ENCODE data around the gene COL23A1.

DNA sequence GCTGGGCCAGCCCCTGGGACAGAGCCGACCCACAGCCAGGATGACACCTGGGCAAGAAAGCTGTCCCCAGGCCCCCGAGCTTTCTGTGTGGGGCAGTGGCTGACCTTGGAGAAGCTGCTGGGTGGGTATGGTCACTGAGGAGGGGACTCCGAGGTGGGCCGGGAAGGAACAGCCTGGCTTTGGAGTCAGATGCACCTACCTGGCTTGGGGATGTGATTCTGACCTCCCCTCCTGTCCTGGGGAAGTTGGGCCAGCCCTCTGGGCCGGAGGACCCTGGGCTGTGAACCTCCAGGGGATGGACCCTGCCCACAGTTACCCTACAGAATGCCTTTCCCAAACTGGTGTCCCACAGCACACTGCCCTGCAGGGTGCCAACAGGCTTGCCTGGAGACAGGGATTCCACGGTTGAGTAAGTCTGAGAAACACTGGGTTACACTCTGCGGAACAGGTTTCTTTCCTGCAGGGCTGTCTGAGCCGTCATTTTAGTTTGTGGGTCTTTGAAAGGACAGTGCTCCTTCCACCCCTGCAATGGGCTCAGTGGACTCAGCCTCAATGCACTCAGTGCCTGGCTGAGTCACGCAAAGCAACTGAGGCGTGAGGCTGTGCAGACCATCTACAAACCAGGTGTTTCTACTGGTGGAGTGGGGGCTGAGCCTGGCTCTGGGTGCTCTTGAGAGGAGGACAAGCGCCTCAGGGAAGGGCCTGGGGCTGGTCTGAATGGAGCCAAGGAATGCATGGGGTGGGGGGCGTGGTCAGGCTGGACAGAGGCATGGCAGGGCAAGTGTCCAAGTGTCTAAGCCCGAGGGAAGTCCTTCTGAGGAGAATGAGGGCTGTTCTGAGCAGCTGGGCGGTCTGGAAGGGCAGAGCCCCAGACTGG lies 316.3 kb downstream of the COL23A1 start:
- TF ChIP-seq POLR2A (IDR thresholded peaks at IDR 0.05; ENCODE audit: low read length), result no peak
- no peak for TF ChIP-seq GATA1 (IDR thresholded peaks at IDR 0.05; ENCODE audit: low read depth, low read length)
